K562 (cell line): ENCODE data around the gene FBXO28. TPM values are rescaled to one million over a fixed set of nuclear protein-coding genes. Genes with fewer than 3 reads are reported as not detected.

Experiments
- ATAC-seq: fragments of 200-7000 bp; cut with Tn5 transposase; 3 replicates; pipeline ENCODE4 v1.9.1; 2020; ENCODE audit warnings: moderate library complexity
- BruUV-seq: library from RNA; stranded (reverse); fragments of 400-500 nt; replicated peaks from 2 replicates; lab custom pipeline; 2021; lab: Mats Ljungman, UMichigan
- CTCF ChIA-PET: fragments of 300-600 bp; formaldehyde crosslinking; extraction: SDS; loops from one replicate; lab custom pipeline; 2021; ENCODE audit warnings: low intra/inter-chr PET ratio; lab: Yijun Ruan, JAX
- POLR2A ChIA-PET: fragments of 300-600, 350-650 bp; sonication (Branson Sonifier 250); formaldehyde crosslinking; extraction: SDS; loops from one replicate; lab custom pipeline; 2021; ENCODE audit warnings: antibody characterized with exemption, inconsistent platforms; lab: Yijun Ruan, JAX
- DNase-seq, 4 experiments: peaks; one replicate each; pipeline versions ENCODE4 v3.0.0 to v3.0.0-alpha.2; 2011 to 2018; ENCODE audit warnings: low spot score in 3 of 4, mixed read lengths in 3 of 4; ENCODE audit errors: extremely low read depth in 1 of 4
- FAIRE-seq: peaks from 2 replicates; lab custom pipeline; 2011; peaks lifted over from hg19 to GRCh38; lab: Jason Lieb, UNC
- H2AFZ ChIP-seq: 2 replicates; pipeline ENCODE4 v1.6.0; 2011; ENCODE audit warnings: low read depth, low read length, control low read depth, inconsistent platforms
- H3K27ac ChIP-seq: fragments of 200-600 bp; 3 replicates; pipeline ENCODE4 v1.8.0; 2011; ENCODE audit warnings: low read depth, mild to moderate bottlenecking, control low read depth, inconsistent platforms, low read length, moderate library complexity, mixed read lengths; ENCODE audit errors: extremely low read depth
- H3K27me3 ChIP-seq, 2 experiments: fragments of 300-600 bp in 1 of 2; 2 replicates in 1 of 2; 3 replicates in 1 of 2; pipeline versions ENCODE4 v1.6.0 to v1.8.0; 2011; ENCODE audit warnings: inconsistent platforms in 2 of 2, low read length in 2 of 2, mild to moderate bottlenecking in 1 of 2, mixed read lengths in 1 of 2, moderate library complexity in 1 of 2; ENCODE audit not compliant: control insufficient read depth in 2 of 2, insufficient read depth in 2 of 2
- H3K36me3 ChIP-seq: fragments of 300-600 bp; 3 replicates; pipeline ENCODE4 v1.8.0; 2011; ENCODE audit warnings: mild to moderate bottlenecking, low read length, inconsistent platforms; ENCODE audit not compliant: control insufficient read depth, insufficient read depth
- H3K4me1 ChIP-seq, 2 experiments: fragments of 200-600 bp in 1 of 2; replicated peaks in 1 of 2; 2 replicates in 1 of 2; 3 replicates in 1 of 2; pipeline versions ENCODE4 v1.5.1 to v1.8.0; 2011; ENCODE audit warnings: inconsistent platforms in 2 of 2, low read length in 2 of 2, mild to moderate bottlenecking in 1 of 2, mixed read lengths in 1 of 2, moderate library complexity in 1 of 2; ENCODE audit not compliant: control insufficient read depth in 2 of 2, insufficient read depth in 2 of 2
- H3K4me2 ChIP-seq: 2 replicates; pipeline ENCODE4 v1.6.1; 2011; ENCODE audit warnings: low read length, control low read depth, inconsistent platforms, mixed read lengths; ENCODE audit not compliant: insufficient read depth
- H3K4me3 ChIP-seq: fragments of 200-600 bp; sonication (generic), shearing (Covaris generic); 2 replicates; pipeline ENCODE4 v1.5.1; 2016; ENCODE audit warnings: control low read depth, inconsistent platforms
- H3K79me2 ChIP-seq: fragments of 200-600 bp; 3 replicates; pipeline ENCODE4 v1.8.0; 2011; ENCODE audit warnings: low read length, inconsistent platforms; ENCODE audit not compliant: control insufficient read depth, insufficient read depth
- H3K9ac ChIP-seq, 2 experiments: 2 replicates each; pipeline versions ENCODE4 v1.6.0 to v1.6.1; 2011; ENCODE audit warnings: low read depth in 2 of 2, low read length in 2 of 2, control low read depth in 1 of 2, inconsistent platforms in 1 of 2, mild to moderate bottlenecking in 1 of 2, mixed read lengths in 1 of 2; ENCODE audit not compliant: insufficient read depth in 1 of 2
- H3K9me1 ChIP-seq: one replicate; pipeline ENCODE4 v1.6.0; 2011; ENCODE audit warnings: inconsistent platforms, mild to moderate bottlenecking, low read length, moderate library complexity; ENCODE audit not compliant: control insufficient read depth, insufficient read depth
- H3K9me3 ChIP-seq: replicated peaks from 2 replicates; pipeline ENCODE4 v1.5.1; 2011; ENCODE audit warnings: low read depth, low read length, inconsistent platforms; ENCODE audit not compliant: control insufficient read depth, insufficient read depth
- H4K20me1 ChIP-seq: replicated peaks from 2 replicates; pipeline ENCODE4 v1.6.1; 2011; ENCODE audit warnings: low read length, inconsistent platforms, mixed read lengths; ENCODE audit not compliant: control insufficient read depth, insufficient read depth
- DEAF1 ChIP-seq: fragments of 450-650 bp; formaldehyde crosslinking; IDR thresholded peaks from 2 replicates; pipeline ENCODE4 v1.4.0; 2020; ENCODE audit warnings: mild to moderate bottlenecking, moderate library complexity
- E2F1 ChIP-seq: sonication (generic); formaldehyde crosslinking; IDR thresholded peaks from 2 replicates; pipeline ENCODE4 v1.8.1; 2023; ENCODE audit warnings: mild to moderate bottlenecking, missing genetic modification reagents, moderate library complexity
- MED1 ChIP-seq: sonication (generic); formaldehyde crosslinking; IDR thresholded peaks from 2 replicates; pipeline ENCODE4 v1.8.1; 2023; ENCODE audit warnings: missing genetic modification reagents, borderline replicate concordance
- RERE ChIP-seq: sonication (generic); formaldehyde crosslinking; IDR thresholded peaks from 2 replicates; pipeline ENCODE4 v1.8.0; 2023; ENCODE audit warnings: missing genetic modification reagents, mild to moderate bottlenecking, borderline replicate concordance
- ZC3H8 ChIP-seq: fragments of 450-650 bp; IDR thresholded peaks from 2 replicates; pipeline ENCODE4 v1.6.1; 2017
- in situ Hi-C: fragments of 300-500 bp; cut with MboI; formaldehyde crosslinking; loops from 4 replicates; pipeline ENCODE4 v1.15.0; 2018; ENCODE audit warnings: inconsistent platforms, mixed read lengths
- intact Hi-C: fragments of 100-400 bp; cut with micrococcal nuclease; formaldehyde crosslinking; loops from 2 replicates; pipeline ENCODE4 v1.14.2; 2022
- polyA plus RNA-seq, 8 experiments: library from polyadenylated mRNA; depleted of rRNA in 4 of 8; stranded (reverse) in 5 of 8; unstranded in 3 of 8; fragments of >200 nt; fragmentation: Nextera tagmentation in 2 of 8; fragmentation: Illumina TruSeq in 1 of 8; extraction: Ambion mirVana in 2 of 8; extraction: Trizol in 1 of 8; gene quantifications; 2 replicates each; pipeline versions ENCODE4 v1.2.1 to v1.2.3, GENCODE V29; 2011 to 2014; ENCODE audit warnings: inconsistent platforms in 1 of 8, missing spikeins in 1 of 8
- total RNA-seq, 7 experiments: library from RNA; depleted of rRNA in 6 of 7; stranded (reverse); fragments of >200 nt in 6 of 7; fragmentation: Illumina TruSeq in 2 of 7; extraction: Trizol in 2 of 7; gene quantifications; 2 replicates each; pipeline versions ENCODE4 v1.2.1 to v1.2.3, GENCODE V29; 2011 to 2021; ENCODE audit warnings: low replicate concordance in 1 of 7

FBXO28 gene
- total and polyA plus RNA-seq, 9 of the 15 experiments (the other 6 are each of a cell fraction or from before 2014, with no cell fraction given), result 4.1 to 34.8 (median 25.3) TPM

- TF ChIP-seq DEAF1, result peak; percentile 28; the same call in 1 of the 2 replicates
- TF ChIP-seq, all 486 proteins: peak for 16
Observed at GRCh38 chr1:224106568-224107281, 7.2 kb upstream of the FBXO28 start (continued).

- ChIA-PET POLR2A (interaction anchor here (0.9 to 1.1 kb wide), 2 partner anchors 56 to 296 kb away, joined by 4 read pairs; no protein-coding TSS in a partner anchor), CTCF (no interaction called here)
- H3K4me2 ChIP-seq, result no peak overlapping the region
- no peak overlapping the region for H3K27ac ChIP-seq
- TF ChIP-seq ZC3H8 (no peak), E2F1 (CRISPR knock-in tag) (no peak), RERE (no peak), MED1 (CRISPR knock-in tag) (no peak)
- DNase-seq (no peak), FAIRE-seq (no peak), ATAC-seq (no peak)
- no peaks in the 10 kb centered on the region for H3K27me3 ChIP-seq
- in situ Hi-C loops (loop anchor here (25.0 kb wide), 2 partner anchors 230 to 830 kb away; partner anchors contain the start of genes DNAH14 and NVL), intact Hi-C loops (loop anchor here (5.0 kb wide), 2 partner anchors 45 to 295 kb away; no protein-coding TSS in a partner anchor)
- peak overlapping the region; percentile 99 for H2AFZ ChIP-seq
- no TSS peak for BruUV-seq
- peaks cover 0 to 3% of the 10 kb centered on the region in 2 experiments; a peak in 2 of 5 replicates for H3K4me1 ChIP-seq
- no peaks in the 10 kb centered on the region for H3K36me3 ChIP-seq
- no peaks in the 10 kb centered on the region for H3K9me3 ChIP-seq
- no peaks in the 10 kb centered on the region for H4K20me1 ChIP-seq
- H3K9ac ChIP-seq, result no peak overlapping the region
- H3K79me2 ChIP-seq, result no peaks in the 10 kb centered on the region
- no peaks in the 10 kb centered on the region for H3K9me1 ChIP-seq
- no peak overlapping the region for H3K4me3 ChIP-seq
Observed at GRCh38 chr1:224107282-224107625, 6.7 kb upstream of the FBXO28 start.
